ENCODE results near the gene HMG20A. TPM values are rescaled to one million over a fixed set of nuclear protein-coding genes. Genes with fewer than 3 reads are reported as not detected.

Gene HMG20A
- polyA plus RNA-seq, 1 donor from 2014 or later: 52.2 TPM

DNA sequence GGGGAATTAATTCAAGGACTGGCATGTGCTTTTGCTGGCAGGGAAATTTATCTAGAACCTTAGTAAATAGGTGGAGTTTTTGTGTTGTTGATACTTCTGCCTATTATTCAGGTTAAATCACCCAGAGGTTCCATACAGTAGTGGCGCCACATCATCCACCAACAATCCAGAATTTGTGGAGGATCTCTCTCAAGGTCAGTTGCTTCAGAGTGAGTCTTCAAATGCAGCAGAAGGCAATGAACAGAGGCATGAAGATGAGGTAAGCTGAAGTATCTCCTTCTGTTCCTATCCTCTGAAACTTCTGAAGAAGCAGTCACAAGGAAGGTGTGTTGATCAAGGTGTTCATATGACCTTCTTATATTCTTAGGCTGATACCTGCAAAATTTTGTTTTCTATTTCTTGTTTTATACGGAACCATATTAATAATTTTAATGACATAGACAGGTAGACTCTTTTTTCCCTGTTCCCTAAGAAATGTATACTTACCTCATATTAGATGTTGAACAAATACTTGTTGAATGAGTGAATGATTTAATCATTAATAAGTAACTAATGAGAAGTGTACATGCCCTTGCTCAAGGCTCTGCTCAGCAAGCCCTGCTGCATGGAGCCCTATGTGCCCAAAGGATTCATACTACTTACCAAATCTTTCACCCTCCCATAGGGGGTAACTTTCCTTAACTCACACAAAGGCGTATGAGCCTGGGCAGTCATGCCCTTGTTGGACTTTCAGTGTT lies 43.6 kb downstream of the HMG20A start:
- H3K4me2 ChIP-seq (ENCODE audit: low read length): no peak overlapping the region
- no peak overlapping the region for H3K4me3 ChIP-seq (ENCODE audit: low read length)
- H3K79me2 ChIP-seq (replicated peaks; ENCODE audit: insufficient read depth, low read length): no peaks in the 10 kb centered on the region
- H3K9ac ChIP-seq (ENCODE audit: low read length): no peak overlapping the region
- H3K9me2 ChIP-seq (ENCODE audit: insufficient read depth, low read length): no peaks in the 10 kb centered on the region
- no peaks in the 10 kb centered on the region for H4K20me1 ChIP-seq (ENCODE audit: insufficient read depth)
- no peak overlapping the region for H2AFZ ChIP-seq (ENCODE audit: low read depth, low read length)
- H3K27me3 ChIP-seq (ENCODE audit: insufficient read depth, low read depth, low read length): no peaks in the 10 kb centered on the region
- no peaks in the 10 kb centered on the region for H3F3A ChIP-seq (ENCODE audit: insufficient read depth, low read length, poor library complexity, severe bottlenecking)
- TF ChIP-seq TAF1 (IDR thresholded peaks at IDR 0.05; ENCODE audit: low read depth): no peak
- no peak for TF ChIP-seq EZH2 (IDR thresholded peaks at IDR 0.05; ENCODE audit: borderline replicate concordance, insufficient read depth, low read length, poor library complexity, severe bottlenecking)
- no peak for TF ChIP-seq SMC3 (conservative IDR thresholded peaks at IDR 0.05; ENCODE audit: poor library complexity)
- TF ChIP-seq POLR2AphosphoS5 (IDR thresholded peaks at IDR 0.05): no peak
- no peak for TF ChIP-seq RAD21 (conservative IDR thresholded peaks at IDR 0.05)
- TF ChIP-seq MXI1 (conservative IDR thresholded peaks at IDR 0.05; ENCODE audit: poor library complexity, severe bottlenecking): no peak
- TF ChIP-seq EP300 (conservative IDR thresholded peaks at IDR 0.05; ENCODE audit: poor library complexity, severe bottlenecking): no peak
- TF ChIP-seq, protein P1, sequence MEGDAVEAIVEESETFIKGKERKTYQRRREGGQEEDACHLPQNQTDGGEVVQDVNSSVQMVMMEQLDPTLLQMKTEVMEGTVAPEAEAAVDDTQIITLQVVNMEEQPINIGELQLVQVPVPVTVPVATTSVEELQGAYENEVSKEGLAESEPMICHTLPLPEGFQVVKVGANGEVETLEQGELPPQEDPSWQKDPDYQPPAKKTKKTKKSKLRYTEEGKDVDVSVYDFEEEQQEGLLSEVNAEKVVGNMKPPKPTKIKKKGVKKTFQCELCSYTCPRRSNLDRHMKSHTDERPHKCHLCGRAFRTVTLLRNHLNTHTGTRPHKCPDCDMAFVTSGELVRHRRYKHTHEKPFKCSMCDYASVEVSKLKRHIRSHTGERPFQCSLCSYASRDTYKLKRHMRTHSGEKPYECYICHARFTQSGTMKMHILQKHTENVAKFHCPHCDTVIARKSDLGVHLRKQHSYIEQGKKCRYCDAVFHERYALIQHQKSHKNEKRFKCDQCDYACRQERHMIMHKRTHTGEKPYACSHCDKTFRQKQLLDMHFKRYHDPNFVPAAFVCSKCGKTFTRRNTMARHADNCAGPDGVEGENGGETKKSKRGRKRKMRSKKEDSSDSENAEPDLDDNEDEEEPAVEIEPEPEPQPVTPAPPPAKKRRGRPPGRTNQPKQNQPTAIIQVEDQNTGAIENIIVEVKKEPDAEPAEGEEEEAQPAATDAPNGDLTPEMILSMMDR (IDR thresholded peaks at IDR 0.05; ENCODE audit: poor library complexity, severe bottlenecking): no peak
- TF ChIP-seq, protein P2, sequence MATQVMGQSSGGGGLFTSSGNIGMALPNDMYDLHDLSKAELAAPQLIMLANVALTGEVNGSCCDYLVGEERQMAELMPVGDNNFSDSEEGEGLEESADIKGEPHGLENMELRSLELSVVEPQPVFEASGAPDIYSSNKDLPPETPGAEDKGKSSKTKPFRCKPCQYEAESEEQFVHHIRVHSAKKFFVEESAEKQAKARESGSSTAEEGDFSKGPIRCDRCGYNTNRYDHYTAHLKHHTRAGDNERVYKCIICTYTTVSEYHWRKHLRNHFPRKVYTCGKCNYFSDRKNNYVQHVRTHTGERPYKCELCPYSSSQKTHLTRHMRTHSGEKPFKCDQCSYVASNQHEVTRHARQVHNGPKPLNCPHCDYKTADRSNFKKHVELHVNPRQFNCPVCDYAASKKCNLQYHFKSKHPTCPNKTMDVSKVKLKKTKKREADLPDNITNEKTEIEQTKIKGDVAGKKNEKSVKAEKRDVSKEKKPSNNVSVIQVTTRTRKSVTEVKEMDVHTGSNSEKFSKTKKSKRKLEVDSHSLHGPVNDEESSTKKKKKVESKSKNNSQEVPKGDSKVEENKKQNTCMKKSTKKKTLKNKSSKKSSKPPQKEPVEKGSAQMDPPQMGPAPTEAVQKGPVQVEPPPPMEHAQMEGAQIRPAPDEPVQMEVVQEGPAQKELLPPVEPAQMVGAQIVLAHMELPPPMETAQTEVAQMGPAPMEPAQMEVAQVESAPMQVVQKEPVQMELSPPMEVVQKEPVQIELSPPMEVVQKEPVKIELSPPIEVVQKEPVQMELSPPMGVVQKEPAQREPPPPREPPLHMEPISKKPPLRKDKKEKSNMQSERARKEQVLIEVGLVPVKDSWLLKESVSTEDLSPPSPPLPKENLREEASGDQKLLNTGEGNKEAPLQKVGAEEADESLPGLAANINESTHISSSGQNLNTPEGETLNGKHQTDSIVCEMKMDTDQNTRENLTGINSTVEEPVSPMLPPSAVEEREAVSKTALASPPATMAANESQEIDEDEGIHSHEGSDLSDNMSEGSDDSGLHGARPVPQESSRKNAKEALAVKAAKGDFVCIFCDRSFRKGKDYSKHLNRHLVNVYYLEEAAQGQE (IDR thresholded peaks at IDR 0.05; ENCODE audit: borderline replicate concordance): no peak
- H3K27ac ChIP-seq (ENCODE audit: low read length): no peak overlapping the region
- no peaks in the 10 kb centered on the region for H3K9me3 ChIP-seq (ENCODE audit: low read length)
- H3K36me3 ChIP-seq (ENCODE audit: insufficient read depth, low read length): peaks cover 20% of the 10 kb centered on the region

DNA sequence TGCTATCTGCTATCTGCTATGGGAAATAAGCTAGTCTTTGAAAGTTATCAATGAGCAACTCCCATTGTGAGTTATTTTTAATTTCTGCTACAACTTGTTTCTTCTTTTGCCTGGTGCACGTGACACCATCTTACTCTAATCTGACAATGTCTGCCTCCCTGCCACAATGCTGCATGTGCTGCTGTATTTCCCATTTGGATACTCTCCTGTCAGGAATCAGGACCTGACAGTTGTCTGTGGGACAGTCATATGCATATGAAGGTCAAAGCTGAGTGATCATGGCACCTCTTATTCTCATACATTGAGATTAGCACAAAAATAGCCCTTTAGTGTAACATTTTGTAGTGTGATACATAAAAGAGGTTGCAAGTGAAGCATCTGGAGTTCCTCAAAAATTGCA lies 45.8 kb downstream of the HMG20A start:
- Histone ChIP-seq H3K27me3 (ENCODE audit: insufficient read depth, low read depth, low read length) (no peaks in the 10 kb centered on the region), H3K9me2 (ENCODE audit: insufficient read depth, low read length) (no peaks in the 10 kb centered on the region), H3K4me3 (ENCODE audit: low read length) (no peak overlapping the region), H3K9me3 (ENCODE audit: low read length) (no peaks in the 10 kb centered on the region), H3K9ac (ENCODE audit: low read length) (no peak overlapping the region), H3K79me2 (replicated peaks; ENCODE audit: insufficient read depth, low read length) (no peaks in the 10 kb centered on the region), H3F3A (ENCODE audit: insufficient read depth, low read length, poor library complexity, severe bottlenecking) (no peaks in the 10 kb centered on the region), H4K20me1 (ENCODE audit: insufficient read depth) (no peaks in the 10 kb centered on the region), H2AFZ (ENCODE audit: low read depth, low read length) (no peak overlapping the region), H3K4me2 (ENCODE audit: low read length) (no peak overlapping the region), H3K36me3 (ENCODE audit: insufficient read depth, low read length) (peaks cover 19% of the 10 kb centered on the region), H3K27ac (ENCODE audit: low read length) (no peak overlapping the region)
- TF ChIP-seq, protein P2 (IDR thresholded peaks at IDR 0.05; ENCODE audit: borderline replicate concordance): no peak
- TF ChIP-seq SMC3 (conservative IDR thresholded peaks at IDR 0.05; ENCODE audit: poor library complexity): no peak
- TF ChIP-seq EP300 (conservative IDR thresholded peaks at IDR 0.05; ENCODE audit: poor library complexity, severe bottlenecking): no peak
- TF ChIP-seq MXI1 (conservative IDR thresholded peaks at IDR 0.05; ENCODE audit: poor library complexity, severe bottlenecking): no peak
- TF ChIP-seq EZH2 (IDR thresholded peaks at IDR 0.05; ENCODE audit: borderline replicate concordance, insufficient read depth, low read length, poor library complexity, severe bottlenecking): no peak
- TF ChIP-seq TAF1 (IDR thresholded peaks at IDR 0.05; ENCODE audit: low read depth): no peak
- no peak for TF ChIP-seq RAD21 (conservative IDR thresholded peaks at IDR 0.05)
- TF ChIP-seq, protein P1 (IDR thresholded peaks at IDR 0.05; ENCODE audit: poor library complexity, severe bottlenecking): no peak
- no peak for TF ChIP-seq POLR2AphosphoS5 (IDR thresholded peaks at IDR 0.05)
